IPS DF 4.7 (cell line): ENCODE data around the gene SAMD8.

Experiments
- DNase-seq: peaks from one replicate; pipeline ENCODE4 v3.0.0-alpha.2; 2013; ENCODE audit warnings: low spot score; ENCODE audit errors: extremely low read depth

SAMD8 gene

DNA sequence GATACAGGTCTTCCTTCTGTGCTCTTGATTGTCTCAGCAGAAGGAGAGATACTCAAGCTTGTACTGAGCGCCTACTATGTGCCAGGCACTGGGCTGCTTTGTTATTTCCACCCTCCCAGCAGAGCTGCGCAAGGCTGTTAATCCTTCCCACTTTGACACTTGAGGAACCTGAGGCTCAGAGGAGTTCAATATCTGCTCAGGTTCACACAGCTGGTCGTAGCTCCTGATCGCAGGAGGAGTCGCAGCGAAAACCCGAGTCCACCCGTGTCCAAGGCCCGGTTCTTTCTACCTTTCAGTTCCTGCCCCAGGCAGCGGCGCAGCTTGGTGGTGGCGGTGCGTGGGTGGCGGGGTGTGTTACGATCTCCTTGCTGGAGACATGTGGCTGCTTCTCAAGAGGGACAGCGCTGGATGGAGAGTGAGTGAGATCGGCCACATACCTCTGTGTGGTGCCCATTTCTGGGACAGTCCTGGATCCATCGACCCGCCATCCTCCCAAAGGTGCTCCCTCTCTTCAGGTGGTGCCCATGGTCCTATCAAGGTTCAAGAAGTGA lies 26.5 kb upstream of the SAMD8 start:
- no peak for DNase-seq

DNA sequence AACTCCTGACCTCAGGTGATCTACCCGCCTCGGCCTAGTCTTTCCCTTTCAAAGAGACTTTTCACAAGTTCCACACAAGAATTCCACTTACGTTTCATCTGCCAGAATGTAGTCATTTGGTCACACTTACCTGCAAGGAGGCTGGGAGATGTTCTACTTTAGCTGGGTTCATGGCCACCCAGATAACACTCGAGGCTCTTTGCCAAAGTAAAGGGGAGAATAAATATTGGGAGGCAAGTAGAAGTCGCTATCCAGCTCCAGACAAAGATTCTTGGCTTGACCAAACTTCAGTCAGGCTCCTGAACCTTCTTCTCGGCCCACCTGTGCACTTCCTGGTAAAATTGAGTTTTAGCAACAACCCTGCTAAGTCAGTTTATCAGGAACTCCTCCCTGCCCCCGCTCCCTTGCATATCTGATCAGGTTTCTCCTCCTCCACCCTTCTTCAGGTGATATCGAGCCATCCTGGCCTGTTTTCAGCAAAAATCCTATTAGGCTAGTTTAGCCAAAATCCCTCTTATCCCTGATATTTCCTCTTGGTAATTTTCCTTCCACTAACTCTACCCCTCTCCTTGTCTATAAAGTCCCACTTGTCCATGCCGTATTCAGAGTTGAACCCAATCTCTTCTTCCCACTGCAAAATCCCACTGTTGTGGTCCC lies 25.1 kb upstream of the SAMD8 start:
- no peak for DNase-seq

DNA sequence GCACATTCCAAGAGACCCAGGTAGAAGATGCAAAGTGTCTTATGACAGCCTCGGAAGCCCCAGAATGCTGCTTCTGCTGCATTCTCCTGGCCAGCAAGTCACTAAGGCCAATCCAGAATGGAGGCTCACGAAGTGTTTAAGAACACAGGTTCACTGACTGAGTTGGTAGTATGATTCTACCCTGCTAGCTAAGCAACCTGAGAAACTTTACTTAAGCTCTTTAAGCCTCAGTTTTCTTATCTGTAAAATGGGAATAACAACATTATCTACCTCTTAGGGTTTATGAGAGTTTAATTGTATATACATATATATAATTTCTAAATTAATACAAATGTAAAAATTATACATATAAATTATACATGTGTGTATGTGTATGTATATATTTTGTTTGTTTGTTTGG lies 22.8 kb upstream of the SAMD8 start:
- DNase-seq: no peak

DNA sequence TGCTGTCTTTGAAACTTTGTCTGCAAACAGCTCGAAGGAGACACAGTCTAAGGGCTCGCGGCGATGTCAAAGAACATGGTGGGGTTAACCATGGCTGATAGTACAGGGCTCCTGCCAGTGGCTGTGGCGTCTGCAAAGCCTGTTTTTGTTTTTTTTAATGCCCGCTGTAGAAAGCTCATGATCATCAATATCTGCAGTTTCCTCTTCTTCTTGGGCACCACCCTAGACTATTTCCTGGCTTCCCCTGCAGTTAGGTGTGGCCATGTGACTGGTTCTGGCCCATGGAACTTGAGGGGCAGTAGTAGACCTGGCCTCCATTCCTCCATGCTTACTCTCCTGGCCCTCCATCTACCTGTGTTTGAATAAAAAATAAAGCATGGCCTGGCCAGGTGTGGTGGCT lies 21.8 kb upstream of the SAMD8 start:
- DNase-seq: no peak

DNA sequence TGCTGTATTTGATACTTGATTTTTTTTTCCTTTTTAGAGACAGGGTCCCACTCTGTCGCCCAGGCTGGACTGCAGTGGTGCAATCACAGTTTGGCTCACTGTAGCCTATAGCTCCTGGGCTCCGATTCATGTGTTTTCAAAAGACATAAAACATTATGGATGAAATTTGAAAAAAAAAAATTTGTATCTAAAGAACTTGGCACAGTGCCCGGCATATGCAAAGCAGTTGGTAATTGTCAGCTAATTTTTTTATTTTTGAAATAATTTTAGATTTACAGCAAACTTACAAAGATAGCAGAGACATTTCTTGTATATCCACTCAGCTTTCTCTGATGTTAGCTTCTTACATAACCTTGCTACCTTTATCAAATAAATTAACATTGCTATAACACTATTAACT lies 20.3 kb upstream of the SAMD8 start:
- DNase-seq: no peak

DNA sequence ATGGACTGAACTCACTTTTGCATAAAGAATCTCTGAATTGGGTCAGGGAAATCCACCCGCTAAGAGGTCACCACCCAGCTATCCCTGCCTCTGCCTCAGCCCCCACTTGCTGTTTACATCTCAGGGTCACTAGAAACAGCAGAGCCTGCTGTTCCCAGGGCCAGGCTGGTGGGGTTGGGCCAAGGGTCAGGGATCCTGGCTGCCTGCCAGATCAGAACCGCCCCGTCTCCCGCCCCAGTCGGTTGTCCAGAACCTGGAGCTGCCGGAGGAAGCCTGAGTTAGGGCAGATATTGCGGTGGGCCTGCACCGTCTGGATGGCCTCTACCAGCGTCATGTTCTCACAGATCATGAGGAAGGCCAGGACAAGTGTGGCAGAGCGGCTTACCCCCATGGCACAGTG lies 17.0 kb upstream of the SAMD8 start:
- no peak for DNase-seq

DNA sequence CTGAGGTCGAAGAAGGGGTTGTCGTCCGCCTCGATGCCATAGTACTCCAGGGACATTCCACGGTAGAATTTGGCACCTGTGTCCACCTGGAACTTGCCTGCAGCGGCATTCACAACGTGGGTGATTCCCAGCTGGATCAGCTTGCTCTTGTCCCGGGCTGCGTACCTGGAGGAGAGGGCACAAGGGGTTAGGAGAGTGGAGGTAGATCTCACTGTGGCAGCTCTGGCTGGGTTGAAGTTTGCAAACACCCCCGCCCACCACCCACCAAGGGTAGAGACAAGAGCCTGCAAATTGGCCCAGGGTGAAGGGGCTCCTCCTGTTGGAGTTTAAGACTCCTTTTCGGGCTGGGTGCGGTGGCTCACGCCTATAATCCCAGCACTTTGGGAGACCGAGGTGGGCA lies 15.8 kb upstream of the SAMD8 start:
- DNase-seq: no peak

DNA sequence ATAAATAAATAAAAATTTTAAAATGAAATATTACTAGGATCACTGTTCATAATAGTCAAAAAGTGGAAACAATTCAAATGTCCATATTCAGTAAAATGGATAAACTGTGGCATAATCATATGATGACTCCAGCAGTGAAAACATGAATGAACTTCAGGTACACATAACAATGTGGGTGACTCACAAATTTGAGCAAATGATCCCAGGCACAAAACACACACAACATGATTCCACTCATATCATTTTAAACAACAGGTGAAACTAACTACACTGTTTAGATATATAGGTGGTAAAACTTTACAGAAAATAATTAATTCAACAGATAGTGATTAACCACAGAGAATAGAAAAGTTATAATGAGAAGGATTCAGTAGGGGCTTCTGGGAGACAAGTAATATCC lies 14.7 kb upstream of the SAMD8 start:
- no peak for DNase-seq

DNA sequence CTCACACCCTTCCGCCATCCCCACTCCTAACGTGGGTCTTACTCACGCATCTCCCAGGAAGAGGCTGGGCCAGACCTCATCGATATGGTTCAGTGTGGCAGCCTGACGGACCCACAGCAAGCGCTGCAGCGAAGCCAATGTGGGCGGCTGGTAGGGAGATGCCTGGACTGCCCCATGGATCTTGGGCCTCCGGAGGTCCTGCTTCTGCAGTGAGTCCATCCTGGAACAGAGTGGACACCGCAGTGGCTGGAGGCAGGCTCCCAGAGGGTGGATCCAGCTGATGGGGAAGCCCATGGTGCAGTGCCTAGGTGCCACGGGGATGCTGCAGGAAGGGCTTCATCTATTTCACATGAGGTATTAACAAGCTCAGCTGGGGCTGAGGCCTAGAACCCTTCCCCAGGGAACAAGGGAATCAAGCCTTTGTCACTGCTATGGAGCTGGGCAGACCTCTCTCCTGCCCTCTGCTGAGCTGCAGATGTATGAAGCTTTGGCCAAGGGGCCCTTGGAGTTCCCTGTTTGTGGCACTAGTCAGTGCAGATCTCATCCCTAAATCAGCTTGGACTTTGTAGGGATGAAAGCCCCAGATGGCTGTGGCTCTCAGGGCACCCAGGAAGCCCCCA lies 13.7 kb upstream of the SAMD8 start:
- DNase-seq: no peak

DNA sequence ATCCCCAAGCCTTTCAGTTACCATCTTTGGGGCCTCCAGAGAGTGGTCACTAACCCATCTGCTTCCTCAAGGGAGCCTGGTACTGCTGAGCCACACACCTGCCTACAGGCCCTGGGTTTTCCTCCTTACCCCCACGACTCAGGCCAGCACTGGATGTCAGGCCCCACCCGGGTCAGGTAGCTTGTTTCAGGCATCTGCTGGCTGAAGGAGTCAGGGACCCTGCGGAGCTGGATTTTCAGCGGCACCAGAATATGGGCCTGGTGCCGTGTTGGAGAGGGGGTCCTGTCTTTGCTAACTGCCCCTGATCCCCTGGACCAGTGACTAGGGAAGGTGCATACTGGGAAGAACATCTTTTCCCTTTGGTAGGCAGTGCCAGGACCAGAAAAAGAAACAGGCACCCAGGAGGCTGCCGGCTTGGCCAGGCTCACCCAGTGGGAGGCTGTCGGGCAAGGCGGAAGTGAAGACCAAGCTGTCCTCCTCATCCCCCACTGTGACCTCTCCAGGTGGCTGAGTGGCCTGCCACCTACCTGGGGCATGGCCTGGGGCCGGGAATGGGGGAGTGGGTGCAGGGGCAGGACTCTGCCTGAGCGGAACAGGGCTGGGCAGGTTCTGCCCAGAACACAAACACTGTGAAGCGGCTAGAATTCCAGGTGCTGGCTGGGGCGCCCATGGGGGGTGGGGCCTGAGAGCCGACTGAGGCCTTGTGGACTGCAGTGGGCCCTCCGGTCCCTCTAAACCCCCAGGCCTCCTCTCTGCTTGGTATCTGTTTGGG lies 12.4 kb upstream of the SAMD8 start:
- DNase-seq: no peak

DNA sequence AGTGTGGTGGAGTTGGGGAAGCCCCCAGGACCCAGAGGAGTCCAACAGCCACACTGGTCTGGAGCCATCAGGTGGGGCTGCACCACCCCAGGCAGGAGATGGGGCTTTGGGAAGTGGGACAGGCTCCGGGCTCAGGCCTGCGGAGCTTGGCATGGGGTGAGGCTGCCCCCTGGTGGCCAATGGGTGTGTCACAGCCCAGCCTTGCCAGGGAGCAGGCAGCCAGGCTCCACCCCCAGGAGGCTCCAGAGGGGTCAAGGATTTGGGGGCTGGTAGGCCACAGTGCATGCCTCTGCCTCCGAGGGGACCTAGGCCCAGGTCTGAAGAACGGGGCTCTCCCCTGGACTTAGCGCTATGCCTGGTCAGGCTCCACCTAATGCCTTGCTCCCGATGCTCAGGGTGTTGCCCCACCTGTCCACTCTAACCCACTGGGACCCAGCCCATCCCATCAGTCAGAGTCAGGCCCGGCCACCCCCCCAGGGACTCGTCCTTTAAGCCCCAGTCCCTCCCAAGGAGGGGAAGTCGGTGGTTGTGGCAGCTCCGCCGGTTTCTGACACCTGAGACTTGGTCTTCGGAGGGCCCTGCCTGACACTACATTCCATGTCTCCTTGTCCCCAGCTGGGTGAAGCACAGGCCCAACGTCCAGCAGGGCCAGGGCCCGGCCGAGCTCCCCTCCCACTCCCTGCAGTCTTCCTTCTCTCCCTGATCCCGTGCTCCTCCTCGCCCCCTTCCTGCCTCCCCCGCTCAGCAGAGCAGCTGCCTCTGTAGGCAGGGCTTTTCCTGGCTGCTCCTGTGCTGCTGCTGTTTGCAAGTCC lies 11.3 kb upstream of the SAMD8 start:
- DNase-seq: no peak

DNA sequence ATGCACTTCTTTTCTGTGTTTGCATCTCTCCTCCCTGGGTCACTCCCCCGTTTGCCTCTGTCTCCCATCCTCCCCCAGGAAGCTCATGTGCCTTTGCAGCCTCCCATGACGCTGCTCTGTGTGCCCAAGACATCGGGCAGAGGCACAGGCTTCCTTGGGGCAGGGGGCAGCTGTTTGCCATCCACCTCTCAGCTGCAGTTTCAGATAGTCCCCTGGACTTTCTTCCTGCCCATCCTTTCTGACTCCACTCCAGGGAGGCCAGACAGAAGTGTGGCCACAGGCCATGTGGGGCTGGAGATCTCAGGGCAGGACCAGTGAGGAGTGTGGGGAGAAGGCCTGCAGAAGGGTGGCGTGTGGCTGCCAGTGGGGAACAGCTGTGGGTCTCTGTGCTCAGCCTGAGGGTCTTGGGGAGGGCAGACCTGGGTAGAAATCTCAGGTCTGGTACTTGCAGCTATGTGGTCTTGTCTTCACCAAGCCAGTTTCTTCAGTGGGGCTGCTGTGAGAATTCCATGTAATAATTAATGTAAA lies 10.6 kb upstream of the SAMD8 start:
- DNase-seq: no peak

DNA sequence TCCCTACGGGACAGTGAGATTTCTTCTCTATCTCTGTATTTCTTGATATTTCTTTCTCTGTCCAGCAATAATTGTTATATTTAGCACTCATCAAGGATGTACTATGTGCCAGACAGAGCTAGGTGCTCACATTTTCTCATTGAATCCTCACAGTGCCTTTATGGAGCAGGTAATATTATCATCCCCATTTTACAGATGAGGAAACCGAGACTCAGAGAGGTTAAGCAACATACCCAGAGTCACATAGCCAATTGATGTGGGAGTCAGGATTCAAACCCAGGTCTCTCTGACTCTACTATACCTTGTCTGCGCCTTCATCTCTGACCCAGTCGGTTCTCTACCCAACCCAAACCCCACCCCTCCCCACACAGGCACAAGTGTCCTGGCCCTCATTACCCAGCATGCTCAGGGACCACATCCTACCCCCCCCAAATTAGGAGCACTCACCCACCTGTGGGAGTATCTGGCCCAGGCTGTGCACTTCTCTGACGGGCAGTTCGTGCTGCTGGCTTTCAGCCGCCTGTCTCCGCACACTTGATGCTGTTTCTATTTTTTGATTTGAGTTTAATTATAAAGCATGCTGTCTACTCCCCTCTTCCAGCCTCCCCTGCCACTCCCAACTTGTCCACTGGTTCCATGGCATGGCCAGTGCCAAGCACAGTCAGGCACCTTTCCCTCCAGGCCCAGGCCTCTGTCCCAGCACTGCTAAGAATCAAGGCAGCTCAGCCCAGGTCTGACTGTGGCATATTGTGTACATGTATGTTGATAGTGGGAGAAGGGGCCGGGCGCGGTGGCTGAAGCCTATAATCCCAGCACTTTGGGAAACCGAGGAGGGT lies 9.8 kb upstream of the SAMD8 start:
- DNase-seq: no peak

DNA sequence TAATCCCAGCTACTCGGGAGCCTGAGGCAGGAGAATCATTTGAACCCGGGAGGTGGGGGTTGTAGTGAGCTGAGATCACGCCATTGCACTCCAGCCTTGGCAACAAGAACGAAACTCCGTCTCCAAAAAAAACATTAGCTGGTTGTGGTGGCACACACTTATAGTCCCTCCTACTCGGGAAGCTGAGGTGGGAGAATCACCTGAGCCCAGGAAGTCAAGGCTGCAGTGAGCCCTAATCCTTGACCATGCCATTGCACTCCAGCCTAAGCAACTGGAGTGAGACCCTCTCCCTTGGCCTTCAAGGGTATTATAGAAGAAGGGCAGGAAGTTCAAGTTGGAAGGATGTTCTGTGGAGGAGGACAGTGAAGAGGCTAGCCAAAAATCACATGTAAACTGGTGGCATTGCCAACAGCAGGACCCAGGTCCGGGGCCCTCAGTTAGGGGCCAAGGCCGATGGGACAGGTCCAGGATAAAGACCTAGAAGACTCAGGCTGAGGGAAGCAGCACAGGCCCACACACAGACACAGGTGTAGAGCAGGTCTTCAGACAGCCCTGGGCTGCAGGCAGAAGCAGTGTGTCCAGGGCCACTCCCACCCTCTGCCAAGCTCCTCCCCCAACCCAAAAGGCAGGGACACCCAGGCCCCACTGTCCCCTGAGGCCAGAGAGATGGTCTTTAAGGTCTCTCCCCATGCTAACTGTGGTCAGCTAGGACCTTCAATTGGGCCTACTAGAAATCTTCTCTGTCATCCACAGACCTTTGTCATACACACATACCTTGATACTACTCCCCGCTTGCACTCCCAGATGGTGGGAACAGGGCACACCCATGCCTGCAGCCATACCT lies 8.4 kb upstream of the SAMD8 start:
- no peak for DNase-seq

DNA sequence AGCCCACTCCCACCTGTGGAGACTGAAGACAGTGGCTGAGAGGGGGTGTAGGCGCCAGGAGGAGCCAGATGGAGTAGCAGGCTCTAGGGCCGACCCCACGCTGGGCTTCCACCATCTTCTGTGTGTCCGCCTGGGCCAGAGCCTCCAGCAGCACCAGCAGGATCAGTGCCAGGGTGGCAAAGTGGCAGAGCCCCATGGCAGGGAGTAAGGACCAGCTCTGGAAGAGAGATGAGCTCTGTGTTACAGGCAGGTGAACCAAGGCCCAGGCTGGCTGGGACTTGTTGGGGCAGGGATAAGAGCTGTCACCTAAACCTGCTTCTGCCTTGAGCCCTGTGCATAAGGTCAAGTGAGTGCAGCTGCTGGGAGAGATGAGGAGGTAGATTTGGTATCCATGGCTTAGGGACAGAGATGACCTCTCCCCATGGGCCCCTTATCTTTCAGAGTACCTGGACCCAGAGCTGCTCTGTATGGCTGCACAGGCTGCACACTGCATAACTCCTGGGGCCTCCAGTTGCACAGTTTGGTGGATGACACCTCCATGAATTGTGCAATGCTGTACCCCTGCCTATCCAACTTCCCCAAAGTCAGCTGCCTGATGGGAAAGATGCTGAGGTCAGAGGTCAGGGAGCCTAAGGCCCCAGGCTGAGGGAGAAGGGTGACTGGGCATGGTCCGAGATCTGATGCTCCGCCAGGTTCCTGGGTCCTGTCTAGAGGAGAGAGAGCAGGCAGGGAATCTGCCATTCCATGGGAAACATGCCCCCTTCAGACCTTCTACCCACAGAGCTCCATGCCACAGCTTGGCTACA lies 7.4 kb upstream of the SAMD8 start:
- DNase-seq: no peak

DNA sequence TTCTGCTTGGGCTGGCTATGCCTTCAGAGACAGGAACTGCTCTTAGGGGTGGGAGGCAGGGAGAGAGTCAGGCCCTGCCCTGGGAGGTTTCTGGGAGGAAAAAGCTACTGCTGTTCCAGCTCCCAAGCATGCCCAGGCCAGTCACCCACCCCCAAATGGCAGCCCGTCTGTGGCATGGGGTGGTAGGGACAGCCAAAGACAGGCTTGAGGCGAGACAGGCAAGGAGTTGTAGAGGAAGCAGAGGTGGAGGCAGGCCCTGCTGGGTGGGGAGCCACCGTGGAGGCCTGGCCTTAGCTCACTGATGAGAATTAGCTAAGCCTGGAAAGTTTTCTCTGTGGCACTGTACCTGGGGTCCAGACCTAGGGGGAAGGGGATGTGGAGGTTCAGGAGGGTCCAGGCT lies 6.6 kb upstream of the SAMD8 start:
- DNase-seq: no peak

DNA sequence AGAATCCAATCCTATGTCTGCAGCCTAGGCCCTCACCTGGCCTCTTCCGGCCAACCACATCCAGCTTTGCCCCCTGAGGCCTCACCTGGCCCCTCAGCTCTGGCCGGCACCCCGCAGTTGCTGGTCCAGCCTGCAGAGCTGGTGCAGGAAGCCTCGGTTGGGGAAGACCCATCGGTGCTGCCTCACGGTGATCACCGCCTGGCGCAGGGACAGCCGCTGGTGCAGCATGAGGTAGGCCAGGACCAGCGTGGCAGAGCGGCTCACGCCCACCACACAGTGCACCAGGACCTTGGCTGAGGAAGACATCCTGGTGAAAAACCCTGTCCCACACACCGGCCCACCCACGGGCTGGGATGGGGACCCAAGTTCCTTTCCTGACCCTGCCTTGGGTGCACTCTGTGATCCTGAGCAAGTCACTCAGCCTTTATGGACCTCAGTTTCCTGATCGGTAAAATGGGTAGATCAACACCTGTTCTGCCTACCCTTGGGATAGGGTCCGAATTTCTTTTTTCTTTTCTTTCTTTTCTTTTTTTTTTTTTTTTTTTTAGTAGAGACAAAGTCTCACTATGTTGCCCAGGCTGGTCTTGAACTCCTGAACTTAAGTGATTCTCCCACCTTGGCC lies 5.8 kb upstream of the SAMD8 start:
- DNase-seq: no peak

DNA sequence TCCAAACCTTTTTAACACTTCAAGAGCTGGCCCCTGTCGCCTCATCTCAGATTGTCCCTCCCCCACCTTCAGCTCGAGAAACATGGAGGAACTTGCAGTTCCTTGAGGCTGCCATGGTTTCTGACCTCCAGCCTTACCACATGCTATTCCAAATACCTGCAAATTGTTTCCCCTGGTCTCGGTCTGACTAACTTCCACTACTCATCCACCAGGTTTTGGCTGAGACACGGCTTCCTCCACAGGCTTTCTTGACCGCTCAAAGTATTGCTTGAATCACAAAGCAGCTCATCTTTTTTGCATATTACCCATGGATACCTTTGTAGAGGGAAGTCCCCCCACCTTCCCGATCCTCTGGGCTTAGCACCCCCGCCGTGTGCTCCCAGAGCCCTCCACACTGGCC lies 5.2 kb upstream of the SAMD8 start:
- DNase-seq: no peak
